Globus pallidus (tissue), 1 donor: ENCODE measurements around the gene STOML1.
"Not testable (repeated sequence)": the region's sequence is repeated elsewhere in the genome, so short reads cannot be mapped to it uniquely, and the experiment has no call there.

Source experiments
- DNase-seq: peaks from one replicate; pipeline ENCODE4 v3.0.0-alpha.2; 2015; ENCODE audit warnings: low spot score

The STOML1 gene

GRCh38 chr15:73986776-73987056, 5.4 kb downstream of the STOML1 start:
- DNase-seq = no peak

GRCh38 chr15:73986055-73986775, 5.9 kb downstream of the STOML1 start:
- no peak for DNase-seq

GRCh38 chr15:73985101-73985873, 6.8 kb downstream of the STOML1 start:
- no peak for DNase-seq

GRCh38 chr15:73984208-73984979, 7.7 kb downstream of the STOML1 start:
- no peak for DNase-seq

- DNase-seq = no peak
These were observed 8.3 kb downstream of the STOML1 start for GRCh38 chr15:73983773-73984172.

GRCh38 chr15:73983211-73983727, 8.8 kb downstream of the STOML1 start:
- no peak for DNase-seq

- peak; percentile 54 for DNase-seq
These were observed 9.7 kb downstream of the STOML1 start for GRCh38 chr15:73982222-73982962.

- DNase-seq = no peak
These were observed 10.3 kb downstream of the STOML1 start for GRCh38 chr15:73981761-73982221.

- DNase-seq = no peak
These were observed 12.5 kb downstream of the STOML1 start for GRCh38 chr15:73979636-73980035.

- no peak for DNase-seq
These were observed 13.2 kb downstream of the STOML1 start for GRCh38 chr15:73978896-73979295.

- not testable (repeated sequence) for DNase-seq
These were observed 16.5 kb downstream of the STOML1 start for GRCh38 chr15:73975440-73976125.

GRCh38 chr15:73973683-73974200, 18.4 kb downstream of the STOML1 start:
- not testable (repeated sequence) for DNase-seq

GRCh38 chr15:73972984-73973682, 19.0 kb downstream of the STOML1 start:
- DNase-seq = peak; percentile 70

GRCh38 chr15:73969151-73969759, 22.8 kb downstream of the STOML1 start:
- DNase-seq = no peak

- no peak for DNase-seq
These were observed 23.6 kb downstream of the STOML1 start for GRCh38 chr15:73968461-73968860.

GRCh38 chr15:73965758-73966113, 26.4 kb downstream of the STOML1 start:
- DNase-seq = no peak

GRCh38 chr15:73965094-73965757, 26.9 kb downstream of the STOML1 start:
- no peak for DNase-seq

GRCh38 chr15:73964736-73965093, 27.4 kb downstream of the STOML1 start:
- peak; percentile 41 for DNase-seq

GRCh38 chr15:73962433-73962832, 29.7 kb downstream of the STOML1 start:
- no peak for DNase-seq
